Testis (tissue), 3 donors: ENCODE data around the gene CACNA1C. TPM values are rescaled to one million over a fixed set of nuclear protein-coding genes. Genes with fewer than 3 reads are reported as not detected.

Experiments used
- DNase-seq: peaks from one replicate; pipeline ENCODE4 v3.0.0-alpha.2; 2019
- H3K27ac ChIP-seq, 2 donors: fragments of 200-600 bp; sonication (generic); one replicate each; pipeline ENCODE4 v1.5.1; 2019
- H3K27me3 ChIP-seq: fragments of 200-600 bp; sonication (generic); one replicate; pipeline ENCODE4 v1.5.1; 2019
- H3K36me3 ChIP-seq: fragments of 200-600 bp; sonication (generic); one replicate; pipeline ENCODE4 v1.5.1; 2017; ENCODE audit warnings: low read depth; ENCODE audit errors: missing control alignments
- H3K4me1 ChIP-seq: fragments of 200-600 bp; sonication (generic); one replicate; pipeline ENCODE4 v1.5.1; 2019
- H3K4me3 ChIP-seq, 2 donors: fragments of 200-600 bp; sonication (generic); one replicate each; pipeline ENCODE4 v1.5.1; 2017 to 2019
- H3K9me3 ChIP-seq: fragments of 200-600 bp; sonication (generic); one replicate; pipeline ENCODE4 v1.5.1; 2017
- POLR2A ChIP-seq: fragments of 450-650 bp; IDR thresholded peaks from one replicate; pipeline ENCODE4 v1.6.1; 2017; ENCODE audit warnings: antibody characterized with exemption, mild to moderate bottlenecking, moderate library complexity
- WGBS, 2 donors: methylation state at CpG; one replicate each; pipeline ENCODE4 v1.1.5; 2018; 5-methylcytosine and 5-hydroxymethylcytosine counted together
- intact Hi-C: fragments of 100-400 bp; cut with DNase I; formaldehyde crosslinking; loops from one replicate; pipeline ENCODE4 v1.15.1; 2023; ENCODE audit warnings: low total_unique reads
- polyA plus RNA-seq: library from polyadenylated mRNA; stranded (reverse); fragments of 350-450 nt; fragmentation: Illumina TruSeq; extraction: RNeasy Lipid Tissue Mini Kit (QIAGEN cat#74804); gene quantifications from one replicate; pipeline ENCODE4 v1.2.3, GENCODE V29; 2014; ENCODE audit warnings: low read depth, low replicate concordance; ENCODE audit not compliant: insufficient read depth
- total RNA-seq, 2 donors: library from RNA; depleted of rRNA; stranded (reverse); fragments of >200 nt; gene quantifications; one replicate each; pipeline ENCODE4 v1.2.3, GENCODE V29; 2016
- TF ChIP-seq, protein P1 (sequence below), 3 experiments: fragments of 450-650 bp in 2 of 3; fragments of 200-600 bp in 1 of 3; sonication (generic) in 1 of 3; IDR thresholded peaks; one replicate each; pipeline ENCODE4 v1.5.1; 2016 to 2019; ENCODE audit warnings: antibody characterized with exemption in 3 of 3, mild to moderate bottlenecking in 2 of 3, moderate library complexity in 1 of 3

CACNA1C gene
- total and polyA plus RNA-seq, 3 donors from 2014 or later, result 20.3 to 36.8 (median 32.0) TPM

DNA sequence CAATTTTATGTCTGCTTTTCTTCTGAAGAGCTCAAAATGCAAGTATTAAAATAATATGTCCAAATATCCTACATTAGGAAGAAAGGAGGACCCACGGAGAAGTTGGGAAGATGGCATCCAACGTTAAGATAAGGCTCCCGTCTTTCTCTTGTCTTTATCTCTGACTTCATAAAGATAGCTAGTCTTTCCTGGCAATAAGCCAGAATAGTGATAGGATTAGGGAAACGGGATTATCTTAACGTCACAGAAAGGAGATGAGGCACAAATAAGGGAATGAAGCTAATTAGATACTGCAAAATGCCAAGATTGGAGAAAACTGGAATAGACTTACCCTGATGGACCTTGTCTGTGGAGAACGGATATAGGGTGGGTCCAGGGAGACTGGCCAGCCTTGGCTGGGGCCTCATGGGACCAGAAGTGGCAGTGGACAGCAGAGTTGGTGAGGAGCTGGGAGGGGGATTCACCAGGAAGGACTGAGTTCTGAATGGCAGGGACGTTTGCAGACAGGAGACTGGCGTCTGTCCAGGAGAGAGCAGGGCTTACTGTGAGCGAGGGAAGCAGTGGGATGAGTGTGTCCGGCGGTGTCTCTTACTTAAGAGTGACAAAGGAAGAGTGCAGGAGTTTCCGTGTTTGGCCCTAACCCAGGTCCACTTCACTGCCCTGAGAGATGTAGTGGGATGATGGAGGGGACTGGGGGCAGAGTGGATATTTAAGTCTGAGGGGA lies 119.9 kb downstream of the CACNA1C start:
- Histone ChIP-seq H3K9me3 (no peaks in the 10 kb centered on the region), H3K27ac (no peak overlapping the region), H3K36me3 (no peaks in the 10 kb centered on the region), H3K4me1 (no peaks in the 10 kb centered on the region), H3K4me3 (no peak overlapping the region), H3K27me3 (no peaks in the 10 kb centered on the region)
- TF ChIP-seq, protein P1, sequence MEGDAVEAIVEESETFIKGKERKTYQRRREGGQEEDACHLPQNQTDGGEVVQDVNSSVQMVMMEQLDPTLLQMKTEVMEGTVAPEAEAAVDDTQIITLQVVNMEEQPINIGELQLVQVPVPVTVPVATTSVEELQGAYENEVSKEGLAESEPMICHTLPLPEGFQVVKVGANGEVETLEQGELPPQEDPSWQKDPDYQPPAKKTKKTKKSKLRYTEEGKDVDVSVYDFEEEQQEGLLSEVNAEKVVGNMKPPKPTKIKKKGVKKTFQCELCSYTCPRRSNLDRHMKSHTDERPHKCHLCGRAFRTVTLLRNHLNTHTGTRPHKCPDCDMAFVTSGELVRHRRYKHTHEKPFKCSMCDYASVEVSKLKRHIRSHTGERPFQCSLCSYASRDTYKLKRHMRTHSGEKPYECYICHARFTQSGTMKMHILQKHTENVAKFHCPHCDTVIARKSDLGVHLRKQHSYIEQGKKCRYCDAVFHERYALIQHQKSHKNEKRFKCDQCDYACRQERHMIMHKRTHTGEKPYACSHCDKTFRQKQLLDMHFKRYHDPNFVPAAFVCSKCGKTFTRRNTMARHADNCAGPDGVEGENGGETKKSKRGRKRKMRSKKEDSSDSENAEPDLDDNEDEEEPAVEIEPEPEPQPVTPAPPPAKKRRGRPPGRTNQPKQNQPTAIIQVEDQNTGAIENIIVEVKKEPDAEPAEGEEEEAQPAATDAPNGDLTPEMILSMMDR (IDR thresholded peaks at IDR 0.05), result no peak
- TF ChIP-seq POLR2A, result no peak
- WGBS, 2 donors, result 74 to 75% methylated on average over 12 of the region's 12 CpGs
- DNase-seq, result no peak
- intact Hi-C loops, result no loop called here

DNA sequence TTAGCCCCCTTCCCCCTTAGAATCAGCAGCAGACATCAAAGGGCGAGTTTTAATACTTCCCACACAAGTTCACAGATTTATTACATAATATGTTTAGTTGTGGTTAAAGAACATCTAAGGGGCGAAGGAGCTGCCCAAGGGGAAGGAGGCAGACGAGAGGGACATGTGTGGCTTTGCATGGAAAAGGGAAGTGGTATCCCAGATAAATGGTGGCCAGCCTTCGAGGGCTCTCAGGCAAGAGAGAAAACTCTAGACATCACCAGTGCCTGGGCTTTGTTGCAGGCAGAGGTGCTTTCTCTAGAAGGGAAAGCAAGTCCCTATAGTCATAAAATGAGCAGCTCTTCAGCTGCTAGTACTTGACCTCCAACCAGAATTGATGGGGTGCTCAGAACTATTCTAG lies 121.2 kb downstream of the CACNA1C start:
- H3K4me1 ChIP-seq, result no peaks in the 10 kb centered on the region
- no peaks in the 10 kb centered on the region for H3K36me3 ChIP-seq
- H3K9me3 ChIP-seq, result no peaks in the 10 kb centered on the region
- intact Hi-C loops, result no loop called here
- no peaks in the 10 kb centered on the region for H3K27me3 ChIP-seq
- H3K4me3 ChIP-seq, result no peak overlapping the region
- WGBS, 2 donors, result 80 to 85% methylated on average over 4 of the region's 4 CpGs
- TF ChIP-seq, protein P1 (IDR thresholded peaks at IDR 0.05), result no peak
- no peak for TF ChIP-seq POLR2A
- DNase-seq, result no peak
- H3K27ac ChIP-seq, result no peak overlapping the region

DNA sequence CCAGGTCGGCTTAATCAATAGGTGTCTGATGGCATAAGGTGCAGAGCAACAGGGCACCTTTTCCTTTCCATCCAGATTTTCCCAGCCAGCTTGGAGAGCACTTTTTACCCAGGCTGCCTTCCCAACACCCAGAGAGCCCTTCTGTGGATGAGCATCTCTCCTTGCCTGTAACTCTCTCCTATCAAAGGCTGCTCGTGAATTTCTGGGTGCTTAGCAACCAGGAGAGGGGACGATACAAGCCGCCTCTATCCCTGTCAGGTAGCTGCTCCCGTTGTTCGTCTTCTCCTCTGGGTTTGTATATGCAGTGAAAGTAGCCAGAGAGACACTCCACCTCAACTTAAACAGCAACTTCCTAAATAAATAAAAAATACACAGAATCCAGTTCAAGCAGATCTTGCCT lies 124.2 kb downstream of the CACNA1C start:
- H3K27me3 ChIP-seq, result no peaks in the 10 kb centered on the region
- no peaks in the 10 kb centered on the region for H3K9me3 ChIP-seq
- peaks cover 9% of the 10 kb centered on the region for H3K4me1 ChIP-seq
- no peak for TF ChIP-seq POLR2A
- TF ChIP-seq, protein P1 (IDR thresholded peaks at IDR 0.05), result no peak
- no peak overlapping the region for H3K4me3 ChIP-seq
- H3K36me3 ChIP-seq, result no peaks in the 10 kb centered on the region
- 86 to 89% methylated on average over 5 to 6 of the region's 6 CpGs for WGBS, 2 donors
- no peak overlapping the region for H3K27ac ChIP-seq
- DNase-seq, result no peak
- intact Hi-C loops, result no loop called here

DNA sequence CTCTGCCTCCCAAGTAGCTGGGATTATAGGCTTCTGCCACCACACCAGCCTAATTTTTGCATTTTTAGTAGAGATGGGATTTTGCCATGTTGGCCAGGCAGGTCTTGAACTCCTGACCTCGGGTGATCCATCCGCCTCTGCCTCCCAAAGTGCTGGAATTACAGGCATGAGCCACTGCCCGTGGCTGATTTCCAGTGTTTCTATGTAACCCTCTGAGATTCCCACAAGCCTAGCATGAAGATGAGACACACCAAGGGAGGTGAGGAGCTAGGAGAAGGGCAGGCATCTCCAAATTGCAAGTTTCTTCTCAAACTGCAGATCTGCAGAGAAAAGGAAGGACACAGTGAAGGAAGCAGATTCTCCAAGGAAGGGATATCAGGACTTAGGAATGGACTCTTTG lies 125.0 kb downstream of the CACNA1C start:
- intact Hi-C loops, result no loop called here
- Histone ChIP-seq H3K36me3 (no peaks in the 10 kb centered on the region), H3K27ac (no peak overlapping the region), H3K27me3 (no peaks in the 10 kb centered on the region), H3K4me1 (peaks cover 9% of the 10 kb centered on the region), H3K4me3 (no peak overlapping the region), H3K9me3 (no peaks in the 10 kb centered on the region)
- DNase-seq, result no peak
- TF ChIP-seq POLR2A, result no peak
- TF ChIP-seq, protein P1 (IDR thresholded peaks at IDR 0.05), result no peak
- 63 to 89% methylated on average over 3 of the region's 3 CpGs for WGBS, 2 donors

DNA sequence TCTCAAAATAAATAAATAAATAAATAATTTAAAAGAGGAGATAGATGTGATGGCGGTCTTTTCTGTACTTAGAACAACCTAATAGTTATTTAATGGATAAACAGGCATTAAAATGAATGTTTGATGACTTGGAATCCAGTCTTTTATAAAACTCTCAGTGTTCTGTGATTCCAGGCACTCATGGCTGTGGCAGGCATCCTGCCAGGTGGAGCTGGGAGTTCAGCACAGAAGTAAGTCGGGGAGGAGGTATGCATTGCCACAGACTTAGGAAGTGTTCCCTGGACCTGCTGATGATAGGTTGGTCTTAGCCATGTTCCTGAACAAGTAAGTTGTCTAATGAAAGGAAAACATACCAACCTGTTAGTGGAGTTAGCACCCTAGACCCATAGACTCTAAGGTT lies 126.3 kb downstream of the CACNA1C start:
- Histone ChIP-seq H3K4me1 (peaks cover 9% of the 10 kb centered on the region), H3K36me3 (no peaks in the 10 kb centered on the region), H3K27ac (no peak overlapping the region), H3K27me3 (no peaks in the 10 kb centered on the region), H3K9me3 (no peaks in the 10 kb centered on the region), H3K4me3 (no peak overlapping the region)
- DNase-seq, result no peak
- WGBS, 2 donors, result 76 to 80% methylated on average over 2 of the region's 2 CpGs
- intact Hi-C loops, result no loop called here
- TF ChIP-seq, protein P1 (IDR thresholded peaks at IDR 0.05), result no peak
- no peak for TF ChIP-seq POLR2A
